Effector memory CD8-positive, alpha-beta T cell (primary cell): ENCODE measurements around the gene NTN3.

Experiments
- ATAC-seq: fragments of 150-1000 bp; cut with Tn5 transposase; replicated peaks from 2 replicates; pipeline ENCODE4 v1.10.0; 2021; ENCODE audit warnings: mild to moderate bottlenecking, moderate library complexity
- DNase-seq, 3 experiments: peaks; one replicate each; pipeline ENCODE4 v3.0.0; 2021
- H3K27ac Mint-ChIP-seq, 2 donors: one replicate each; pipeline ENCODE4 v1.8.0; 2022; ENCODE audit warnings: mild to moderate bottlenecking in 2 of 2, mixed read lengths in 2 of 2, moderate library complexity in 2 of 2
- H3K27me3 Mint-ChIP-seq, 2 donors: one replicate each; pipeline ENCODE4 v1.8.0; 2022; ENCODE audit warnings: mixed read lengths in 2 of 2
- H3K36me3 Mint-ChIP-seq: one replicate; pipeline ENCODE4 v1.8.0; 2022; ENCODE audit warnings: mild to moderate bottlenecking, moderate library complexity, mixed read lengths; ENCODE audit not compliant: insufficient read depth
- H3K4me1 Mint-ChIP-seq, 2 donors: one replicate each; pipeline ENCODE4 v1.8.0; 2022; ENCODE audit warnings: low read depth in 2 of 2, mixed read lengths in 2 of 2
- H3K4me3 Mint-ChIP-seq, 2 donors: one replicate each; pipeline ENCODE4 v1.8.0; 2022; ENCODE audit warnings: mild to moderate bottlenecking in 2 of 2, mixed read lengths in 2 of 2, moderate library complexity in 2 of 2
- H3K9me3 Mint-ChIP-seq, 2 donors: one replicate each; pipeline ENCODE4 v1.8.0; 2022; ENCODE audit warnings: mixed read lengths in 2 of 2
- total RNA-seq, 9 experiments: gene quantifications; one replicate each; lab custom pipeline; 2026; lab: John Stamatoyannopoulos, UW

The NTN3 gene
- total RNA-seq = 0 to 0.13 (median 0) reads per million in 9 experiments

DNA sequence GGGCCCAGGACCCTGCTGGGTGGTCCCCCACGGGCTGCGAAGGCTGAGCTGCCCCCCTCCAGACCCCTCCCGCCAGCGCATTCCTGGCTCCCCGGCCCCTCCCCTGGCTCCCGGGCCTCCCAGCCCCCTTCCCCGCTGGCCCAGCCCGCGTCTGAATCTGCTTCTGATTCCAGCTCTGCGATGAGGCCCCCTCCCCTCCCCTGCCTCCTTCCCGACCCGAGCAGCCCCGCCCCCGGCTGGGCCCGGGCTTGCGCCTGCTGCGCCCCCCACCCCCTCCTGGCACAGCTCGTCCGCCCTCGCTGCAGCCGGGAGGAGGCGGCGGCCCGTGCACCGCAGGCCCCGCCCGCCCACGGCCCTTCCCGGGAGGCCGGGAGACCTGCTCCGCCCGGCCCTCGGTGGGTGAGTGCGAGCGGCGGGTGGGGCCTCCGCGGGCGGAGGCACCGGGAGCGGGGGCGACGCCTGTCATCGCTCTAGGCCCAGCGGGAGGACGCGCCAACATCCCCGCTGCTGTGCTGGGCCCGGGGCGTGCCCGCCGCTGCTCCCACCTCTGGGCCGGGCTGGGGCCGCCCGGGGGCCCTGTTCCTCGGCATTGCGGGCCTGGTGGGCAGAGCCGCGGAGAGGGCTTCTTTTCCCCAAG is at the start of gene NTN3:
Gene NTN3 (plus strand): TSS at position 282 of the 637 bp plus-strand sequence. CDS start 405 bp downstream, outside the sequence.
- H3K27me3 Mint-ChIP-seq = peaks cover 13 to 56% of the 10 kb centered on the region in 2 donors
- H3K4me3 Mint-ChIP-seq = peak within 1 kb of the TSS in 1 of 2 donors; percentile 45

DNA sequence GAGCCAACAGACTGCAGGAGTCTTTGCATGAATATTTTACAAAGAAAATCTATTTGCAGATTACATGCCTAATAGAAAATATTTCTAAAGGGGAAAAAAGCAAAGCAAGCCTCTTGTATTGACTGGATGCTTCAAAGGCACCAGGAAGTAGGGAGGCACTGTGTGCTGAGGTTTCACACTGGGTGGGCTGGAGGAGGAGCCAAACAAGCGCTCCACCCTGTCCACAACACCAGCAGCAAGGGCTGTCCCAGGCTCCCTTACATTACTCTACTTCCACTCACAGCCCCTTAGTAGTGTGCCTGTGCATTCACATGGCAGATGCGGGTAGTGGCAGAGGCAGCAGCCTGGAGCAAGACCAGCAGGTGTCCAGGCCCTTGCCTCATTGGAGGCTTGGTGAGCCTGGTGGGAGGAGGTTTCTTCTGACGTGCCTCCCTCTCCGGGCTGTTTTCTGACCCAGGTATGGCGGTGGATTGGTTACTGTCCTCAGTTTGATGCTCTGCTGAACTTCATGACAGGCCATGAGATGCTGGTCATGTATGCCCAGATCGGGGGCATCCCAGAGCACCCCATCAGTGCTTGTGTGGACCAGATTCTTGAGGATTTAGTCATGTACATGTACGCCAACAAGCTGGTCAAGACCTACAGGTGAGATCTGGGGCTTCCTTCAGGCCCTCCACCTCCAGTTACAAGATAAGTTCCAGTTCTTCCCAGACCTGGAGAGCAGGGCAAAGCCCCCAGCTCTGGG is 48.8 kb upstream of the NTN3 start:
- Mint-ChIP-seq H3K27ac (no peak overlapping the region), H3K36me3 (no peaks in the 10 kb centered on the region), H3K4me3 (no peak overlapping the region), H3K9me3 (no peaks in the 10 kb centered on the region), H3K4me1 (peaks cover 8 to 12% of the 10 kb centered on the region in 2 donors), H3K27me3 (no peaks in the 10 kb centered on the region)
- ATAC-seq (peak; percentile 83), DNase-seq (peak; percentile 13 to 33 (median 14))

More for the DNA sequence above, at the start of gene NTN3:
- ATAC-seq (no peak), DNase-seq (no peak)
- Mint-ChIP-seq H3K9me3 (no peaks in the 10 kb centered on the region), H3K4me1 (peaks cover 12 to 13% of the 10 kb centered on the region in 2 donors), H3K36me3 (no peaks in the 10 kb centered on the region), H3K27ac (no peak within 1 kb of the TSS)

DNA sequence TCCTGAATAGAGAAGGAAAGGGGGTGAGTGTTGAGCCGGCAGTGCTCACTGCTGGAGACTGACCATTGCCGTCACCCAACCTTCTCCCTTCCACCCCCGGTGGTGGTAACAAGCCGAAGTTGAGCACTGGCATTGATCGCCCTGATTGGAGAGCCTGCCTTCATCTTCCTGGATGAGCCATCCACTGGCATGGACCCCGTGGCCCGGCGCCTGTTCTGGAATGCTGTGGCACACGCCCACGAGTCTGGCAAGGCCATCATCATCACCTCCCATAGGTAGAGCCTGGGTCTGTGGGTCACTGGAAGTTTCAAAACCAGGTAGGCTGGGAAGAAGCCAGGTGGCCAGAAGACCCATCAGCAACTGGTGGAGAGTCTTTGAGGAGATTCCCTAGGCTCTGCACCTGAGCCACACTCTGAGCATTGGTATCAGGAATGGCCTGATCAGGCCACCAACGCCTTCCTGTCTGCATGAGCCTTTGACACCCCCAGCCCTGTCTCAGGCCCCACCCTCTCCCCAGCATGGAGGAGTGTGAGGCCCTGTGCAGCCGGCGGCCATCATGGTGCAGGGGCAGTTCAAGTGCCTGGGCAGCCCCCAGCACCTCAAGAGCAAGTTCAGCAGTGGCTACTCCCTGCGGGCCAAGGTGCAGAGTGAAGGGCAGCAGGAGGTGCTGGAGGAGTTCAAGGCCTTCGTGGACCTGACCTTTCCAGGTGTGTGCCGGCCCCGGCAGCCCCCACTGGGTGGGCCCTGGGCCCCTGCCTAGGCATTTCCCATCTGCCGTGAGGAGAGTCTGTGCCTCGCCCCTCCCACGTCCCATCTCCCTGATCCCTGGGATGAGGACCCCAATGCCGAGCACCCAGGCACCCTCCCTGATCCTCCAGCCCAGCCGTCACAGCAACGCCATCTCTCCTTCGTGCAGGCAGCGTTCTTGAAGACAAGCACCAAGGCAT is 46.8 kb upstream of the NTN3 start:
- Mint-ChIP-seq H3K4me1 (peaks cover 15 to 20% of the 10 kb centered on the region in 2 donors), H3K36me3 (peaks cover 5% of the 10 kb centered on the region)

DNA sequence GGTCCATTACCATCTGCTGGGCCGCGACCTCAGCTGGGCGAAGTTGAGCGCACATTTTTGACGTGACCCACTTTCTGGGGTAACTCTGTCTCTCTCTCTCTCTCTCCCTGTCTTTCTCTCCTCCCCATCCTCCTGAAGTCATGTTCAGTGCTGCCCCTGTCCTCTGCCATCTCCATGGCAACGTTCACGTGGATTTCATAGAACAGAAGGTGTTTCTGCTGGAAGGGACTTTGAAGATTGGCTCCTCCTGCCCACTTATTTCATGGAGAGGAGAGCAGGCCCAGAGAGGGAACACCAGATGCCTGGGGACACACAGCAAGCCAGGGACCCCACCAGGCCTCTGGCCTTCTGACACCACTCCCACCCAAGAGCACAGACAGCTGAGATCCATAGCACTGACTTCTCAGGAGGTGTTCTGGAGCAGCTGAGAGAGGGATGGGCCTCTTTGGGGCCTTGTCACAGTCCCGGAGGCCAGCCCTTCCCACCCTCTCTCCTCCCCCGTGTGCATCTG is 46.0 kb upstream of the NTN3 start:
- H3K4me3 Mint-ChIP-seq = no peak overlapping the region
- H3K27ac Mint-ChIP-seq = no peak overlapping the region
- H3K27me3 Mint-ChIP-seq = no peaks in the 10 kb centered on the region
- DNase-seq = no peak
- ATAC-seq = no peak
- H3K9me3 Mint-ChIP-seq = no peaks in the 10 kb centered on the region
- peaks cover 8% of the 10 kb centered on the region for H3K36me3 Mint-ChIP-seq
- H3K4me1 Mint-ChIP-seq = peaks cover 18 to 23% of the 10 kb centered on the region in 2 donors

More for the DNA sequence above, 46.8 kb upstream of the NTN3 start:
- no peak overlapping the region for H3K4me3 Mint-ChIP-seq
- H3K27me3 Mint-ChIP-seq = no peaks in the 10 kb centered on the region
- H3K27ac Mint-ChIP-seq = no peak overlapping the region
- ATAC-seq (no peak), DNase-seq (no peak)
- H3K9me3 Mint-ChIP-seq = no peaks in the 10 kb centered on the region

DNA sequence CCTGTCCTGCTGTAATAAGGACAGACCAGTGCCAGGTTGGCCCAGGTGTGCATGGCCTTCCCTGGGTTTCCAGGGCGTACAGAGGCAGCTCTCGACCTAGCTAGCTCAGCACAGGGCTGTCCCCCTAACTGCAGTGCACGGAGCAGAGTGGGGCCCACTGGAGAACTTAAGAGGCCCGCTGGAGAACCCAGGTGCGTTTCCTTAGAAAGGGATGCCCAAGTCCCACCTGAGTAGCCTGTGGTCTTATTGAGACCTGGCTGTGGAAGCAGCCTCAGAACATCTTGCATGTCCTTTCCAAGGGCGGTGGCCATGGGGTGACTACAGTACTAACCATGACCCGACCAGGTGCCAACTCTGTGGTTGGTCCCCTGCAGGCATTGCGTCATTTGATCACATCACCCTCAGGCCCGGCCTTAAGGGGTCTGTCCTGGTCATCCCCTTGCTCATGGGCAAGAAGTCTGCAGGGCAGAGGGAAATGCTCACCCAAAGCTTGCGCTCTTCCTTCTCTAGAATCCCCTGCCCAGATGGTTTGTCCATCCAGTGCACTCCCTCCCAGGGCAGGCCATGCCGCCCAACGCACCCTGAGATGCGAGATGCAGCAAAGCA is 45.2 kb upstream of the NTN3 start:
- Mint-ChIP-seq H3K36me3 (peaks cover 9% of the 10 kb centered on the region), H3K4me1 (peaks cover 27% of the 10 kb centered on the region in 2 donors), H3K27ac (no peak overlapping the region), H3K27me3 (no peaks in the 10 kb centered on the region), H3K4me3 (no peak overlapping the region), H3K9me3 (no peaks in the 10 kb centered on the region)
- DNase-seq (no peak), ATAC-seq (no peak)

DNA sequence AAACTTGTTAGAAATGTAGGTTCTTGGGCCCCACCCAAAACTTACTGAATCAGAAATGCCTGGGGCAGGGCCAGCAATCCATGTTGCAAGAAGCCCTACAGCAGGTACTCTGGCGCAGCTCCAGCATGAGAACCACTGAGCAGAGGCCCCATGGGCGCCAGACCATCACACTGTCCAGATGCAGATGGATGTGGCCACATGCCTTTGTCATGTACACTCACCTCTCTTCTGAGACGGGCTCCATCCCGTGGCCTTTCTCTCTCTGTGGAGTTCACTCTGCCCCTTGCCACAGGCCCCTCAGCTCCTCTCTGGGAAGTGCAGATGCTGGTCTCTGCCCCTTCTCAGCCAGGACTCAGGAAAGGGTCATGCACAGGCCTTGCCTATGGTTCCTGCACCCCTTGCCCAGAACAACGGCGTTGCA is 44.1 kb upstream of the NTN3 start:
- no peaks in the 10 kb centered on the region for H3K9me3 Mint-ChIP-seq
- DNase-seq = no peak
- H3K27me3 Mint-ChIP-seq = no peaks in the 10 kb centered on the region
- H3K4me1 Mint-ChIP-seq = peaks cover 25 to 27% of the 10 kb centered on the region in 2 donors
- no peak for ATAC-seq
- H3K4me3 Mint-ChIP-seq = no peak overlapping the region
- H3K27ac Mint-ChIP-seq = peak overlapping the region in 1 of 2 donors; percentile 53
- peaks cover 9% of the 10 kb centered on the region for H3K36me3 Mint-ChIP-seq

DNA sequence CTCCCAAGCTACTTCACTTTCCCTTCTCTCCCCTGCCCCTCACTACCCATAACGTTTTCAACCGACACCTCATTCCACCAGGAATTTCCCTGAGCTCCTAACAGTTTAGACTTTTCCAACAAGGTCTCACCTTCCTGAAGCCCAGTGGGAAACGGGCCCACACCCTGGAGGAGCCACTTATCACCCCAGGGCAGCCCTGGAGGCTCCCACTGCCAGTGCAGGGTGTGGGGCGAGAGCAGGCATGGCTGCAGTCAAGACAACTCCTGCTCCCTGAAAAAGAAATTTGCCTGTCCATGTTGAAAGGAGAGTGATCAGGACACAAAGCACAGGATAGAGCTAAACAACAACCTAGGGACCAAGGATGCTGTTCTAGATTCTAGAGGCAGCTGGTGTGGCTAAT is 43.6 kb upstream of the NTN3 start:
- Mint-ChIP-seq H3K27ac (peak overlapping the region in 1 of 2 donors; percentile 53), H3K36me3 (peaks cover 10% of the 10 kb centered on the region), H3K4me3 (peak overlapping the region; percentile 81 to 88), H3K9me3 (no peaks in the 10 kb centered on the region), H3K27me3 (no peaks in the 10 kb centered on the region), H3K4me1 (peaks cover 21 to 23% of the 10 kb centered on the region in 2 donors)
- DNase-seq (no peak), ATAC-seq (no peak)

DNA sequence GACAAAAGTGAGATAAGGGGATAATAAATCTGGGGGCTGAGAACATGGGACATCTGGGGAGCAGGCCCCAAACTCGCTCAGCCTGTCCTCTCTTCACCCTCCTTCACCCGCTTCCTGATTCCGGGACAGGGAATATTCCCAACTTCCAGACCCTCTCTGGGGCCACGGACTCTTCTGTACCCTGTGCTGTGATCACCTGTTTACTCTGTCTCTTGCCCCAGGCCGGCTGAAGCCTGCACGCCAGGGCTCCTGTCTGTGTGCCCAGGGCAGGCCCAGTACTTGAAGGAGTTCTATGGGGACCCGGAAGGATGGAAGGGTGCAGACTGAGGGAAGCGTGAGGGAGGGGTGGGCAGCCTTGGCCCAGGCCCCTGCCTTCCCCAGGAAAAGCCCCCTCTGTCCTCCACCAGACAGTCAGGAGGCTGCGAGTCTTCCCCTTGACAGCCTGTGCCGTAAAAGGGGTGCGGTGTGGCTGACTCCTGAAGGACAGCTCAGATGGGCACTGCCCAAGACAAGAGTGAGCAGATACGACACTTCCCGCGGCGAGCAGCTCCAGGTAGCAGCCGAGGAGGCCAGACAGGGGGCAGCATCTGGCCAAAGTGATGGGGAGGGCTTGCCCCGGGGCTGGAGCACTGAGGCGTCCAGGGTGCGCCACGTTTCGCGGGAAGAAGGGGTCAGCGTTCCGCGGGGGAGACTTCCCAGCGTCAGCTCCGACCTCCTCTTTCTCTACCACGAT is 42.9 kb upstream of the NTN3 start:
- Mint-ChIP-seq H3K27me3 (no peaks in the 10 kb centered on the region), H3K27ac (peak overlapping the region; percentile 49 to 53), H3K9me3 (no peaks in the 10 kb centered on the region), H3K36me3 (peaks cover 11% of the 10 kb centered on the region), H3K4me1 (peaks cover 18 to 22% of the 10 kb centered on the region in 2 donors), H3K4me3 (peak overlapping the region; percentile 81 to 88)
- ATAC-seq = no peak
- peak in 1 of 3 experiments; percentile 12 for DNase-seq

DNA sequence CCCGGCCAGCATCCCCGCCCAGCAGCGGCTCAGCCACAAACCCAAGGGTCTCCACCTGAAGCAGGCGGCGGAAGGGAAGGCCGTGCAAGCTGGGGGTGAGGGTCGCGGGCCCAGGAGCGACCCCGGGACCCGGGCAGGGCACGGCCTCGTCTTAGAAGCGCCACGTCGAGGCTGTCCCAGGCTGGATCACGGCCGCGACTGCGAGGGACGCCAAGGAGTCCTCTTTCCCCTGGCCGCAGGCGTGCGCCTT is 42.4 kb upstream of the NTN3 start:
- H3K27ac Mint-ChIP-seq = peak overlapping the region; percentile 49 to 53
- H3K9me3 Mint-ChIP-seq = no peaks in the 10 kb centered on the region
- ATAC-seq (peak; percentile 32), DNase-seq (no peak)
- peaks cover 11% of the 10 kb centered on the region for H3K36me3 Mint-ChIP-seq
- H3K4me3 Mint-ChIP-seq = peak overlapping the region; percentile 81 to 88
- peaks cover 17 to 22% of the 10 kb centered on the region in 2 donors for H3K4me1 Mint-ChIP-seq
- no peaks in the 10 kb centered on the region for H3K27me3 Mint-ChIP-seq

DNA sequence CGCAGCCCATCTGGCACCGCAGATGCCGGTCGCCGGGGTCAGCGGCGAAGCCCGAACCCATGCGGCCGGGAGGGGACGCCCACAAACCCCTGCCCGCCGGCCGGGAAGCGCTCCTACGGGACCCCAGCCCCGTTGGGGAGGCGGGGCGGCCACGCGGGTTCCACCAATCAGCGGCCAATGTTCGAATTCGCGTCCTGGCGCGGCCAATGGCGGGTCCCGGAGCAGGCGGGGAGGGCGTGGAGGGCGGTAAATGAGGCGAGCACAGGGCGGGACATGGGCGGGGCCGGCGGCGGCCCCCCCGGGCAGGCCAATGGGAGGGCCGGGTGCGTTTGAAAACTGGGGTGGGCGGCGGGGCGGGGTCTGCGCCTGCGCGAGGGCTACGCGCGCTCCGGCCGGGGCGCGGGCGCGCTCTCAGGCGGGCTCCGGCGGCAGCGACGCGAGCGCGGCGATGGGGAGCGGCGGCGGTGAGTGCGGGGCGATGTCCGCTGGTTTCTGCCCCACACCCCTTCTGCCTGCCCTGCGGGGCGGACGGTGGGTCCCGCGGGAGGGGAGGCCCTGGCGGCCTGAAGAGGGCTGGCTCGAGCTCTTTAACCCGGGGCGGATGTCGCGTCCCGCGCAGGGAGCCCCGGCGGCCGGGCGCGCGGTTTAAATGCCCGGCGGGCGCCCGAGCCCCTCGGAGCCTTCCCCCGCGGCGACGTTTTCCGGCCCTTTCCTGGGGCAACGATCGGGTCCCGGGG is 41.9 kb upstream of the NTN3 start, which contains the start of gene CCNF:
Gene CCNF (plus strand): TSS at position 414 of the 737 bp plus-strand sequence. CDS start 35 bp downstream, at position 449.
- Mint-ChIP-seq H3K4me1 (peaks cover 17 to 22% of the 10 kb centered on the region in 2 donors), H3K27ac (peak within 1 kb of the TSS; percentile 63 to 72), H3K9me3 (no peaks in the 10 kb centered on the region), H3K36me3 (peaks cover 11% of the 10 kb centered on the region), H3K4me3 (peak within 1 kb of the TSS; percentile 81 to 88), H3K27me3 (no peaks in the 10 kb centered on the region)
- peak; percentile 86 to 89 (median 88) for DNase-seq
- ATAC-seq = peak; percentile 96

DNA sequence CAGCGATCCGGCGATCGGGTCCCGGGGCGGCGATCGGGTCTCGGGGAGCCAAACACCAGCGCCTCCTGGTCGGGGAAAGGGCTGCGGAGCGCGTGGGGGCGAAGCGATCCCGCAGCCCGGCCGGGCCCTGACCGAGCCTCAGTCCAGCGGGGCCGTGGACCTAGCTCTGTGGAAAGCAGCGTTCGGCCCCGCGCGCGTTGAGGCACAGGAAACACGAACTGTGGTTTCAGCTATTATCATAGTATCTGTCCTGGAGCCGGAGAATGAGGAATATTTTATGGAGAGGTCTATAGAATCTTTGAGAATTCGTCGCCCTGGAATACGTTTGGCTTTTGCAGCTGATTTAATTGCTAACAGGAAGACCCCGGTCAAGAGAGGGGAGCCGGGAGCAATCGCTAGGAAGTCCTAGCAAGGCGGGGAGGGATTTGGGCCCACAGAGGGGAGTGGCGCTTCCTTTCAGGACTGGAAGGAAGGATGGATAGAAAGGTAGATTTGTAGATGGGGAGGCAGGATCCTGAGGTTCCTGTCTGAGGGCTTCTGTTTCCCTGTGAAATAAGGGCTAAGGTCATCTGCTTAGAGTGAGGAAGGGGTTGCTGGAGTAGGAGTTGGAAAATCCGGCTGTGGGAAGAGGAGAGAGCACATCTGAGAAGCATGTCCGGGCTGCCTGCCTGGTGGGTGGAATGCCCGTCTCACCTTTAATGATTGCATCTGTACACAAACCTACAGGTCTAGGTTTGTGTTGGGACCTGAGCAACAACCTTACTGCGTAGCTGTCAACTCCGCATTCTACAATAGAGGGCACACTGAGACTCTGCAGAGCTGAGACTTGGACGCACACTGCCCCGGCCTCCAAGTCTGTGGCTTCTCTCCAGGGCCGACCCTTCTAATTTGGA is 41.1 kb upstream of the NTN3 start:
- peak overlapping the region; percentile 75 to 81 for H3K4me3 Mint-ChIP-seq
- peak overlapping the region; percentile 63 to 72 for H3K27ac Mint-ChIP-seq
- no peak for ATAC-seq
- peaks cover 16 to 20% of the 10 kb centered on the region in 2 donors for H3K4me1 Mint-ChIP-seq
- peaks cover 11% of the 10 kb centered on the region for H3K36me3 Mint-ChIP-seq
- DNase-seq = no peak
- H3K27me3 Mint-ChIP-seq = no peaks in the 10 kb centered on the region
- no peaks in the 10 kb centered on the region for H3K9me3 Mint-ChIP-seq
